Left ventricle myocardium inferior (tissue), 1 donor: ENCODE data around the gene PISD. TPM values are rescaled to one million over a fixed set of nuclear protein-coding genes. Genes with fewer than 3 reads are reported as not detected.

Experiments
- DNase-seq: peaks from one replicate; pipeline ENCODE4 v3.0.0-alpha.2; 2020
- H3K27ac ChIP-seq: fragments of 200-600 bp; replicated peaks from 2 replicates; pipeline ENCODE4 v1.8.0; 2021
- H3K27me3 ChIP-seq: fragments of 200-600 bp; 2 replicates; pipeline ENCODE4 v1.8.0; 2021; ENCODE audit warnings: low read depth
- H3K36me3 ChIP-seq: fragments of 200-600 bp; 2 replicates; pipeline ENCODE4 v1.8.0; 2021
- H3K4me1 ChIP-seq: fragments of 200-600 bp; 2 replicates; pipeline ENCODE4 v1.8.0; 2021
- H3K4me3 ChIP-seq: fragments of 200-600 bp; 2 replicates; pipeline ENCODE4 v1.8.0; 2021; ENCODE audit warnings: mild to moderate bottlenecking, moderate library complexity
- H3K9me3 ChIP-seq: fragments of 200-600 bp; replicated peaks from 2 replicates; pipeline ENCODE4 v1.8.0; 2021
- CTCF ChIP-seq: fragments of 200-600 bp; IDR thresholded peaks from 2 replicates; pipeline ENCODE4 v1.8.0; 2021; ENCODE audit warnings: antibody characterized with exemption, mild to moderate bottlenecking, borderline replicate concordance
- intact Hi-C: fragments of 100-400 bp; cut with micrococcal nuclease; formaldehyde crosslinking; loops from one replicate; pipeline ENCODE4 v1.11.0; 2022
- total RNA-seq: library from RNA; stranded (reverse); fragmentation: NEBNext Ultra II Directional; extraction: Animal tissue kit (Norgen Biotek cat#: 25700); gene quantifications from one replicate; pipeline ENCODE4 v1.2.1, GENCODE V29; 2021
- donor health status: DM: no; HTN: yes; CAD: no; lungs with severe emphysema.

PISD gene
- total RNA-seq, 1 donor from 2014 or later: 18.1 TPM

DNA sequence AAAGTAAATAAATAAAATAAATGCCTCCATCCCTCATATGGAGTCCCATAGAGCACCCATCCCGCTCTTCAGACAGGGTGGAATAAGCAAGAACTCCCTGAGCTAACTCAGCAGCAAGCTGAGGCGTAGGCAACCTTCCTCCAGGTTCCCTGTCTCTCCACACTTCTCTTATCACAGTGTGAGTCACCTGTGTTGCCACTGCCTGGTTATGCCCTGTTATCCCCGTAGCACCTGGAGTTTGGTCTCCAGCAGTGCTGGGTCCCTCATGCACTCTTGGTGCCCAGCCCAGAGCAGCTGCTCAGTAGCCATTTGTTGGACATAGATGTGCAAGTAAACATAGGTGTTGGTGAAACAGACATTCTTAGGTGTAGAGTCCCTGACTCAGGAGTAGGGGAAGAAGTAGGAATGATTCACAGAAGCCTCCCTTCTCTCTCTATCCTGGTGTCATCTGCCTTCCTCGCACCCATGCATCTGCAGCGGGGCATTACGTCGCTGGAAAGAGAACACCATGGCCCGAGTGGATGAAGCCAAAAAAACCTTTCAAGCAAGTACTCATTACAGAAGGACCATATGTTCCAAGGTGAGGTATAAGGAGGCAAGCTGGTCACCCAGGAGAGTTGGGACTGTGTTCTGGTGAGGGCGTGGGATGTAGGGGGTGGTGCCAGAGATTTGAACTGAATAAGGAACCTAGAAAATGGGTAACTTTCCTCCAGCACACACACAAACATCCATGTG lies 56.0 kb downstream of the PISD start:
- no peaks in the 10 kb centered on the region for H3K9me3 ChIP-seq
- no peak overlapping the region for H3K27ac ChIP-seq
- intact Hi-C loops: no loop called here
- H3K4me3 ChIP-seq: no peak overlapping the region
- no peak for DNase-seq
- no peaks in the 10 kb centered on the region for H3K36me3 ChIP-seq
- no peaks in the 10 kb centered on the region for H3K27me3 ChIP-seq
- TF ChIP-seq CTCF: no peak
- peaks cover 21% of the 10 kb centered on the region for H3K4me1 ChIP-seq

DNA sequence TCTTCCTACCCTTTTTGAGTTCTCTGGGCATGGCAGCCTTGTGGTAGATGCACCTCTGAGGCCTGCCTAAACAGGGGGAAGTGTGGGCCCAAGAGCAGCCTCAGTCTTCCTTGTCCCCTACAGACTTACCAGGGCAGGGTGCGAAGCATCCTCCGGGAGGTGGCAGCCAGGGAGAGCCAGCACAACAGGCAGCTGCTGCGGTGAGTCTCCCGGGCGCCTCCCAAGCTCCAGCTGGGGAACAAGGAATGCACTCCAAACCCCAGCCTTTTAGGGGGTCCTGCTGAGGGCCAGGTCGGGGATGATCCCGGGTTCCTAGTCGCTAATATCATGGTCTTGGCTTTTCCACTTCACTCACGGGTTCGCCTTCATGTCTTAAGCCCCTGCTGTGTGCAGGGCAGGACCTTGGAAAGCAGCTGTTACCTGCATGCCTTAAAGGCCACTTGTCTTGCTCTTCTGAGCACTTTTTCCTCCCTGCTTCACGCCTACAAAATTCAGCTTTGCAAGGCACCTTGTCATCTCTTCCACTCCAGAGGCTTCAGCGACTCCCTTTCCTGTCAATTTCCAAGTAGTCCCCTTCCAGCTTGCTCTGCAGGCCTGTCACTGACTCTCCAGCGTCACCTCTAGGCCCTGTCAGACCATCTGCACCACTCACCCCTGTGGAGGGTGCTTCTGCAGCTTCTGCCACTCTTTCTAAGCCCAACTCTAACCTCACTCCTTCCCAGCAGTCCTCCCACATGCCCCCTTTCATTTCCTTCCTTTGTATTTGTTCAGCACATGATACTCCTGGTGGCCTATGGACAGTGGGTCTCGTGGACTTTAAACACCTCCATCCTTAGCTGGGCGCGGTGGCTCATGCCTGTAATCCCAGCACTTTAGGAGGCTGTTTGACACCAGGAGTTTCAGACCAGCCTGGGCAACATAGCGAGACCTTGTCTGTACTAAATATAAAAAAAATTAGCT lies 57.0 kb downstream of the PISD start:
- no peak for TF ChIP-seq CTCF
- intact Hi-C loops: no loop called here
- H3K4me3 ChIP-seq: no peak overlapping the region
- DNase-seq: no peak
- H3K4me1 ChIP-seq: peaks cover 12% of the 10 kb centered on the region
- H3K36me3 ChIP-seq: no peaks in the 10 kb centered on the region
- H3K27ac ChIP-seq: no peak overlapping the region
- H3K27me3 ChIP-seq: no peaks in the 10 kb centered on the region
- H3K9me3 ChIP-seq: no peaks in the 10 kb centered on the region

- Histone ChIP-seq H3K9me3 (no peaks in the 10 kb centered on the region), H3K4me1 (peaks cover 12% of the 10 kb centered on the region), H3K4me3 (no peak overlapping the region), H3K27me3 (no peaks in the 10 kb centered on the region), H3K27ac (no peak overlapping the region), H3K36me3 (no peaks in the 10 kb centered on the region)
- no peak for DNase-seq
- intact Hi-C loops: no loop called here
- TF ChIP-seq CTCF: no peak
Measured at GRCh38 chr22:31604137-31604705, 57.8 kb downstream of the PISD start.

- Histone ChIP-seq H3K27ac (no peak overlapping the region), H3K36me3 (no peaks in the 10 kb centered on the region), H3K9me3 (no peaks in the 10 kb centered on the region), H3K4me1 (peaks cover 12% of the 10 kb centered on the region), H3K4me3 (no peak overlapping the region), H3K27me3 (no peaks in the 10 kb centered on the region)
- TF ChIP-seq CTCF: no peak
- intact Hi-C loops: no loop called here
- no peak for DNase-seq
Measured at GRCh38 chr22:31603574-31603973, 58.4 kb downstream of the PISD start.

- intact Hi-C loops: no loop called here
- Histone ChIP-seq H3K4me1 (peaks cover 12% of the 10 kb centered on the region), H3K36me3 (no peaks in the 10 kb centered on the region), H3K27ac (peak overlapping the region; percentile 66), H3K9me3 (no peaks in the 10 kb centered on the region), H3K27me3 (no peaks in the 10 kb centered on the region), H3K4me3 (no peak overlapping the region)
- no peak for DNase-seq
- TF ChIP-seq CTCF: no peak
Measured at GRCh38 chr22:31603081-31603525, 58.9 kb downstream of the PISD start.
